HCT116 (cell line): ENCODE measurements around the gene GALM. TPM values are rescaled to one million over a fixed set of nuclear protein-coding genes. Genes with fewer than 3 reads are reported as not detected.

Source experiments
- ATAC-seq: fragments of 200-7000 bp; cut with Tn5 transposase; 2 replicates; pipeline ENCODE4 v1.9.1; 2020; ENCODE audit warnings: mild to moderate bottlenecking, moderate library complexity
- BruUV-seq: library from RNA; stranded (reverse); fragments of 400-500 nt; replicated peaks from 2 replicates; lab custom pipeline; 2021; lab: Mats Ljungman, UMichigan
- CTCF ChIA-PET: fragments of 300-600 bp; sonication (Branson Sonifier 250); formaldehyde crosslinking; loops from one replicate; lab custom pipeline; 2021; ENCODE audit warnings: antibody characterized with exemption; lab: Charles Lee
- POLR2A ChIA-PET: fragments of 300-600, 350-600 bp; sonication (Branson Sonifier 250); formaldehyde crosslinking; loops from one replicate; lab custom pipeline; 2021; ENCODE audit warnings: antibody characterized with exemption; lab: Charles Lee
- RAD21 ChIA-PET, 2 experiments: fragments of 300-600 bp; sonication (Branson Sonifier 250); formaldehyde crosslinking; loops; one replicate each; lab custom pipeline; 2023; ENCODE audit warnings: low total read pairs in 2 of 2; ENCODE audit not compliant: uncharacterized antibody in 2 of 2, unreplicated experiment in 2 of 2, low non-redundant PET in 1 of 2; lab: Charles Lee
- DNase-seq: peaks from one replicate; pipeline ENCODE4 v3.0.0-alpha.2; 2010; ENCODE audit warnings: low read depth, low spot score
- H2AFZ ChIP-seq: fragments of 200-600 bp; shearing (Covaris generic), sonication (generic); 2 replicates; pipeline ENCODE4 v1.6.1; 2017; ENCODE audit warnings: low read depth, mixed run types, mixed read lengths, antibody characterized with exemption, low read length; ENCODE audit not compliant: poor library complexity, severe bottlenecking
- H3K27ac ChIP-seq: 2 replicates; pipeline ENCODE4 v1.5.1; 2012; ENCODE audit warnings: low read depth, low read length
- H3K27me3 ChIP-seq: fragments of 200-600 bp; sonication (generic); 2 replicates; pipeline ENCODE4 v1.6.1; 2016; ENCODE audit warnings: mixed run types, low read length, mixed read lengths; ENCODE audit not compliant: insufficient read depth
- H3K36me3 ChIP-seq, 2 experiments: fragments of 200-500 bp in 1 of 2; fragments of 200-600 bp in 1 of 2; sonication (Bioruptor generic) in 1 of 2; sonication (generic) in 1 of 2; 2 replicates each; pipeline versions ENCODE4 v1.5.1 to v1.6.1; 2014 to 2016; ENCODE audit warnings: low read length in 2 of 2, inconsistent platforms in 1 of 2, mixed read lengths in 1 of 2, mixed run types in 1 of 2; ENCODE audit not compliant: insufficient read depth in 2 of 2, control insufficient read depth in 1 of 2
- H3K4me1 ChIP-seq, 2 experiments: fragments of 200-600 bp in 1 of 2; sonication (generic) in 1 of 2; 2 replicates each; pipeline versions ENCODE4 v1.5.1 to v1.6.1; 2012 to 2017; ENCODE audit warnings: low read length in 2 of 2, inconsistent platforms in 1 of 2, mild to moderate bottlenecking in 1 of 2, mixed read lengths in 1 of 2, mixed run types in 1 of 2, moderate library complexity in 1 of 2; ENCODE audit not compliant: insufficient read depth in 2 of 2, control insufficient read depth in 1 of 2
- H3K4me2 ChIP-seq: fragments of 200-600 bp; sonication (generic); 2 replicates; pipeline ENCODE4 v1.6.1; 2017; ENCODE audit warnings: mixed run types, low read length, mixed read lengths
- H3K4me3 ChIP-seq, 2 experiments: fragments of 200-600 bp in 1 of 2; sonication (generic) in 1 of 2; replicated peaks in 1 of 2; 2 replicates each; pipeline ENCODE4 v1.5.1; 2011 to 2016; ENCODE audit warnings: low read length in 2 of 2, control low read depth in 1 of 2, low read depth in 1 of 2, mild to moderate bottlenecking in 1 of 2, mixed read lengths in 1 of 2, mixed run types in 1 of 2
- H3K79me2 ChIP-seq: fragments of 200-600 bp; sonication (generic); 2 replicates; pipeline ENCODE4 v1.6.1; 2017; ENCODE audit warnings: mild to moderate bottlenecking, mixed run types, low read length, moderate library complexity, mixed read lengths; ENCODE audit not compliant: insufficient read depth
- H3K9ac ChIP-seq: fragments of 200-600 bp; sonication (generic); 2 replicates; pipeline ENCODE4 v1.6.1; 2016; ENCODE audit warnings: low read length, mixed read lengths
- H3K9me2 ChIP-seq: fragments of 200-600 bp; sonication (generic), shearing (Covaris generic); 2 replicates; pipeline ENCODE4 v1.6.1; 2017; ENCODE audit warnings: mixed run types, mild to moderate bottlenecking, moderate library complexity; ENCODE audit not compliant: insufficient read depth
- H3K9me3 ChIP-seq, 2 experiments: fragments of 200-500 bp in 1 of 2; fragments of 200-600 bp in 1 of 2; sonication (Bioruptor generic) in 1 of 2; sonication (generic) in 1 of 2; 2 replicates each; pipeline ENCODE4 v1.6.1; 2014 to 2017; ENCODE audit warnings: low read length in 2 of 2, mixed read lengths in 2 of 2, inconsistent platforms in 1 of 2, low read depth in 1 of 2, mild to moderate bottlenecking in 1 of 2, mixed run types in 1 of 2, moderate library complexity in 1 of 2; ENCODE audit not compliant: control insufficient read depth in 1 of 2, insufficient read depth in 1 of 2
- H4K20me1 ChIP-seq: fragments of 200-600 bp; sonication (generic), shearing (Covaris generic); 2 replicates; pipeline ENCODE4 v1.6.1; 2017; ENCODE audit warnings: mixed run types, mild to moderate bottlenecking, moderate library complexity; ENCODE audit not compliant: insufficient read depth
- ATF3 ChIP-seq: IDR thresholded peaks from 2 replicates; pipeline ENCODE4 v1.6.1; 2012
- POLR2AphosphoS5 ChIP-seq: IDR thresholded peaks from 2 replicates; pipeline ENCODE4 v1.6.1; 2011; ENCODE audit warnings: mild to moderate bottlenecking, low read depth, low read length, moderate library complexity
- SIN3A ChIP-seq: IDR thresholded peaks from 2 replicates; pipeline ENCODE4 v1.6.1; 2012; ENCODE audit warnings: low read depth
- TCF7L2 ChIP-seq: IDR thresholded peaks from 2 replicates; pipeline ENCODE4 v1.7.0; 2011; ENCODE audit warnings: borderline replicate concordance, inconsistent platforms; ENCODE audit not compliant: insufficient read depth, insufficient read length; ENCODE audit errors: extremely low read depth
- intact Hi-C: fragments of 100-400 bp; cut with micrococcal nuclease; formaldehyde crosslinking; loops from 2 replicates; pipeline ENCODE4 v1.10.0; 2022
- total RNA-seq: library from RNA; stranded (reverse); gene quantifications from one replicate; pipeline ENCODE4 v1.2.1, GENCODE V29; 2021; ENCODE audit not compliant: unreplicated experiment
- TF ChIP-seq, protein P1 (sequence below): IDR thresholded peaks from 2 replicates; pipeline ENCODE4 v1.6.1; 2011; ENCODE audit warnings: mild to moderate bottlenecking, low read length, moderate library complexity; ENCODE audit not compliant: insufficient replicate concordance; ENCODE audit errors: extremely low read depth

The GALM gene
- total RNA-seq, 1 experiment from 2014 or later = 10.2 TPM

GRCh38 chr2:38745267-38745666 lies 79.4 kb downstream of the GALM start:
- Histone ChIP-seq H3K9me3 (no peaks in the 10 kb centered on the region), H3K27ac (no peak overlapping the region), H3K9ac (no peak overlapping the region), H3K4me2 (no peak overlapping the region), H3K4me3 (no peak overlapping the region), H3K9me2 (no peaks in the 10 kb centered on the region), H4K20me1 (peaks cover 79% of the 10 kb centered on the region; the same call in 1 of the 2 replicates), H2AFZ (no peak overlapping the region), H3K27me3 (no peaks in the 10 kb centered on the region), H3K79me2 (peaks cover 98% of the 10 kb centered on the region), H3K4me1 (peaks cover 2 to 7% of the 10 kb centered on the region in 2 experiments; a peak in 2 of 4 replicates), H3K36me3 (peaks cover 64 to 72% of the 10 kb centered on the region in 2 experiments)
- DNase-seq (no peak), ATAC-seq (no peak)
- intact Hi-C loops = no loop called here
- CTCF ChIA-PET = no interaction called here
- BruUV-seq = no TSS peak
- RAD21 ChIA-PET = no interaction called here
- POLR2A ChIA-PET = no interaction called here
- TF ChIP-seq ATF3 = no peak
- no peak for TF ChIP-seq SIN3A
- TF ChIP-seq POLR2AphosphoS5 = 0 out of 2 replicates have a peak, but pooled peaks have one; percentile 6
- TF ChIP-seq, protein P1, sequence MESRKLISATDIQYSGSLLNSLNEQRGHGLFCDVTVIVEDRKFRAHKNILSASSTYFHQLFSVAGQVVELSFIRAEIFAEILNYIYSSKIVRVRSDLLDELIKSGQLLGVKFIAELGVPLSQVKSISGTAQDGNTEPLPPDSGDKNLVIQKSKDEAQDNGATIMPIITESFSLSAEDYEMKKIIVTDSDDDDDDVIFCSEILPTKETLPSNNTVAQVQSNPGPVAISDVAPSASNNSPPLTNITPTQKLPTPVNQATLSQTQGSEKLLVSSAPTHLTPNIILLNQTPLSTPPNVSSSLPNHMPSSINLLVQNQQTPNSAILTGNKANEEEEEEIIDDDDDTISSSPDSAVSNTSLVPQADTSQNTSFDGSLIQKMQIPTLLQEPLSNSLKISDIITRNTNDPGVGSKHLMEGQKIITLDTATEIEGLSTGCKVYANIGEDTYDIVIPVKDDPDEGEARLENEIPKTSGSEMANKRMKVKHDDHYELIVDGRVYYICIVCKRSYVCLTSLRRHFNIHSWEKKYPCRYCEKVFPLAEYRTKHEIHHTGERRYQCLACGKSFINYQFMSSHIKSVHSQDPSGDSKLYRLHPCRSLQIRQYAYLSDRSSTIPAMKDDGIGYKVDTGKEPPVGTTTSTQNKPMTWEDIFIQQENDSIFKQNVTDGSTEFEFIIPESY = no peak

DNA sequence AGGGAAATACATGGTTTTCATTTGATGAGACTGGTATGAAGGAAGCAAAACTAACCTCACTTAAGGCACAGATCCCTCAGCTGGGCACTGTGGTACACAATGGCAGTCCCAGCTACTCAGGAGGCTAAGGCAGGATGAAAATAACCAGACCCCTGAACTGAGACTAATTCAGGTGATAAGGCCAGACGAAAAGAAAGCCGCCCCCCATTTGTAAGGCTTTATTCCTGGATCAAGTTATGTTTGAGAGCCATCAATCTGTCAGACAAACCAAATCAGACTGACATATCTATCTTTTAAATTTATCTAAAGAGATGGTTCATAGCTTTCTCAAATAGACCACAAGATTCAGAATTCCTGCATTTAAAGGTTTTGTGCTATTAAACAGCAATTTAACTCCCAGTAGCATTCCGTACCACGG lies 81.1 kb downstream of the GALM start:
- RAD21 ChIA-PET = no interaction called here
- H3K4me1 ChIP-seq = peaks cover 8 to 14% of the 10 kb centered on the region in 2 experiments

More for the DNA sequence above, 81.1 kb downstream of the GALM start:
- no peaks in the 10 kb centered on the region for H3K9me3 ChIP-seq
- DNase-seq (no peak), ATAC-seq (no peak)
- no peak overlapping the region for H3K4me2 ChIP-seq
- intact Hi-C loops = no loop called here
- no peak overlapping the region for H3K9ac ChIP-seq
- peaks cover 64 to 75% of the 10 kb centered on the region in 2 experiments for H3K36me3 ChIP-seq
- H2AFZ ChIP-seq = no peak overlapping the region
- peaks cover 91% of the 10 kb centered on the region for H3K79me2 ChIP-seq
- TF ChIP-seq POLR2AphosphoS5 (peak; percentile 27), TCF7L2 (no peak)
- TF ChIP-seq, all 23 proteins: peak for 1
- ChIA-PET POLR2A (no interaction called here), CTCF (no interaction called here)
- no peak overlapping the region for H3K4me3 ChIP-seq
- H3K9me2 ChIP-seq = no peaks in the 10 kb centered on the region
- no TSS peak for BruUV-seq
- no peak overlapping the region for H3K27ac ChIP-seq
- peaks cover 77% of the 10 kb centered on the region; the same call in 1 of the 2 replicates for H4K20me1 ChIP-seq
- no peaks in the 10 kb centered on the region for H3K27me3 ChIP-seq
